Stimulated activated CD8-positive, alpha-beta memory T cell treated with anti-CD3 and anti-CD28 coated beads, Interleukin-12 subunit alpha, Interleukin-12 subunit beta, amount 100 ng/mL, for 1 hour (primary cell): ENCODE results near the gene FAM153A.
"Not testable (repeated sequence)": the region's sequence is repeated elsewhere in the genome, so short reads cannot be mapped to it uniquely, and the experiment has no call there.

Experiments used
- DNase-seq: peaks from one replicate; pipeline ENCODE4 v3.0.0-alpha.2; 2020; ENCODE audit warnings: low read depth

FAM153A gene

DNA sequence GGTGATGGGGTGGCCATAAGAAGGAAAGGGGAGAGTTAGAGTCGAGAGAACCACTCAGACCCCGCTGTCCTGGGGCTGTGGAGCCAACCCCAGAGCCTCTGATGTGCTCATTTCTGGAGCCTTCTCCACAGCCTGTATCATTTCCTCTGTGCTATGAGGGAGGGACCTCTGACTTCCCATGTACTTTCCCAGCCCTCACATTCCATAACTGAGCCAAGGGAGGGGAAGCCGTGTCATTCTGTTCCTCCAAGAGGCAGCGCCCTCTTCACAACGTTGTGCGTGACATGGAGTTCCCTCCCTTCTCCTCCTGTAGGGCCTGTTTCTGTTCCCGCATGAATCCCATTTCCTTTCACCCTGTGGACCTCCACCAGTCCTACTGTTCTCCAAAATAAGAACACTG is 57.8 kb downstream of the FAM153A start:
- DNase-seq, result not testable (repeated sequence)

DNA sequence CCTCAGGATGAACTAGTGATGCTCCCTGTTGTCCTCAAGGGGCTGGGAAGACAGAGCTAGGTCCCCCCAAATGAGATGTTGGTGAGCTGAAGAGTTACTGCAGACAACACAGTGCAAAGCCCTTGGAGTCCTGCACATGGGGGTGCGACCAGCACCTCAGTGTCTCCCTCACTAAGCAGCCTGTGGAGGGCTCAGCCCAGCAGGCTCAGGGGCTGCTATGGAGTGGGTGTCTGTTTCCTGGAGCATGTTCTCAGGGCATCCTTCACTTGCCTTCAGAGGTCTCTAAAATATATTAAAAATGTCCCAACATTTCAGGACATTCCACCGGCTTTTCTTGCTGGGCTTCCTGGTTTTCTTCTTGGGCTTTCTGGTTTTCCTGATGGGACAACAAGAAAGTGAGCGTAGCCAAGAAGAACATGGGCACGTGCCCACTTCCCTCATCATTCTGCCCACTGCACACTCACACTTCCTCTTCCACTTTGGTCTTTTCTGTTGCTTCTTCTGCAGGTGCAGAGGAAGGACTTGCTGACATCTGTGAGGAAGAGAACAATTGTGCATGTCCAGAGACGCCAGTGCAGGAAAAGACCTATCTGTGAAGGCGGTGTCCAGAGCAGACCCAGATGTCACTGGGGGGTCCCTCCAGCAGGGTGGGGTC is 58.7 kb downstream of the FAM153A start:
- DNase-seq, result not testable (repeated sequence)

DNA sequence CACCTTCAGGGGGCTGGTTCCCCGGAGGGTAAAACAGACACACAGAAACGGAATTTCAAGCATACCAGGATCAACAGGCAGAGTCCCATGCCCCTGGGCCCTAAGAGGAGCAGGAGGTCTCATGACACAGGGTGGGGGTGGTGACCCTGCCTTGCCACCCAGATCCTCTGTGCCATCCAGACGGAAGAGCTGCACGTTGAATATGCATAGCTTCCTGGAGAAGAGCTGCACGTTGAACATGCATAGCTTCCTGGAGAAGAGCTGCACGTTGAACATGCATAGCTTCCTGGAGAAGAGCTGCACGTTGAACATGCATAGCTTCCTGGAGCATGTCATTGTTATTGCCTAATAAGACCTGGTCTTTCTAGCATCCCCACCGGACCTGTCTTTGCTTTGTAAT is 59.9 kb downstream of the FAM153A start:
- not testable (repeated sequence) for DNase-seq

DNA sequence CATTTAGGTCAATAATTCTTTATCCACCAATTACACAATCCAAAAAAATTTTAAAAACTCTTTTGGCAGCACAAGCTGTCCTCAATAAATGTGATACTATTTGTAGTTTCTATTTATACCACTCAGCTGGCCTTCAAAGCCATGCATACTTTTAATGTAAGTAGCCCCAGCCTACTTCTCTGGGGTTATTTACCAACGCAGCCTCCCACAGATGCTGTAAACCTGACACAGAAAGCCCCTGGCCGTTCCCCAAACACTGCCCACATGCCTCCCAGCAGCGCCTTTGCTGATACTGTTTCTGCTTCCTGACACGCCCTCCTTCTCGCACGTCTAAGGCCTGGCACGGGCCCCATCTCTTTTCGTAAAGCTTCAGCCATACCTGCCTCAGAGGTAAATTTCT is 62.7 kb downstream of the FAM153A start:
- not testable (repeated sequence) for DNase-seq

- not testable (repeated sequence) for DNase-seq
Measured at GRCh38 chr5:177715423-177715822, 67.3 kb downstream of the FAM153A start.

GRCh38 chr5:177696100-177696499 is 86.6 kb downstream of the FAM153A start:
- not testable (repeated sequence) for DNase-seq

DNA sequence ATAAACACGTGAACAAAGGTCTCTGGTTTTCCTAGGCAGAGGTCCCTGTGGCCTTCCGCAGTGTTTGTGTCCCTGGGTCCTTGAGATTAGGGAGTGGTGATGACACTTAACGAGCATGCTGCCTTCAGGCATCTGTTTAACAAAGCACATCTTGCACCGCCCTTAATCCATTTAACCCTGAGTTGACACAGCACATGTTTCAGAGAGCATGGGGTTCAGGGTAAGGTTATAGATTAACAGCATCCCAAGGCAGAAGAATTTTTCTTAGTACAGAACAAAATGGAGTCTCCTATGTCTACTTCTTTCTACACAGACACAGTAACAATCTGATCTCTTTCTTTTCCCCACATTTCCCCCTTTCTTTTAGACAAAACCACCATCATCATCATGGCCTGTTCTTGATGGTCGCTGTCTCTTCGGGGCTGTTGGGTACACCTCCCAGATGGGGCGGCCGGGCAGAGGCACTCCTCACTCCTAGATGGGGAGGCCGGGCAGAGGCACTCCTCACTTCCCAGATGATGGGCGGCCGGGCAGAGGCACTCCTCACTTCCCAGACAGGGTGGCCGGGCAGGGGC is 87.3 kb downstream of the FAM153A start:
- not testable (repeated sequence) for DNase-seq

DNA sequence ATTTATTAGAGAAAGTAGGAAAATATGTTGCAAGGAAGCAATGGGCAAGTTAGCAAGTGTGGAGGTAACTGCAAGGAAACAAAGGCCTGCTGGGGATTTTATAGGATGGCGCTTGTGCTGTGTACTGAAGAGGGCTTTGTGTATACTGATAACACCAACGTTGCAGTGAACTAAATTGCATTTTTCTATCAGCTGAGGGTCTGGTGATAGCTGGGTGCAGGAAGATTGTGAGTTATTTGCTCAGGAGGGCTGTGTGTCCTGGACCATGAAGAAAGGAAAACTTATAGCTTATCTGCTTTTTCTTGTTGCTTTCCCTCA is 88.2 kb downstream of the FAM153A start:
- DNase-seq, result not testable (repeated sequence)

DNA sequence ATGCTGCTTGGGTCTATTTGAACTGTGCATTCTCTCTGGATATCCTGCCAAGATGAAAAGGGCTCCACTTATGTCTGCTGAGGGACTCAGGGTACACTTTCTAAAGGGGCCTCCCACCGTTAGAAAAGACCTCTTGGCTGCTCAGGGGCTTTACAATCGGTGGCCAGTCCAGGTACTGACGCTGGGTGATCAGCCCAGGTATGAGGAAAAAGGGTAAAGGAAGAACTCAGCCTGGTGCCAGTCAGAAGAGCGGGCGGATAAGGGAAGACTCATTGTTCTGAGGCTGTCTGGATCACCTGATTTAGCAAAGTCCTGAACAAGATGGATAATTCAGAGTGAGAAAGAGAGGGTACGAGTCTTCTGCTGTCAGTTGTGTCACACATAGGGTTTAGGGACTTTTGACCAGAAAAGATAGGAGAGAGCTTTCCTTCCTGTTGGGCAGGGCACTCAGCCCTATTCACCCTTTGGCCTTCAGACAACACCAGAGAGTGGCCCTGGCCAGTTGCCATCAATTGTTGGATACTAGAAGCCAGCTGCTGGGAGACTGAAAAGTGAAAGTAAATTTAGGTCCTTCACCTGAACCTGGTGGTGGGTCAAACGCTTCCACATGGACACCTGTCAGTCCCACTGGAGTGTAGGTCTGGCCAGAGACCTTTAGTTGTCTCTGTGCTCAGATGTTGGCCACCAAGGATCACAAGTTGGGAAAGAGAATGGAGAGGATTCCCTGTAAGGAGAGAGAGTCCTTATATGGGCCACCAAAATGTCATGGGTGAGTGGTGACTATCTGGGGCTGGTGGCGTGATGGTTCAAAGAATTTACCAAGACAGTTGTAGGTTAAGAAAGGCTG is 88.8 kb downstream of the FAM153A start:
- DNase-seq, result not testable (repeated sequence)

DNA sequence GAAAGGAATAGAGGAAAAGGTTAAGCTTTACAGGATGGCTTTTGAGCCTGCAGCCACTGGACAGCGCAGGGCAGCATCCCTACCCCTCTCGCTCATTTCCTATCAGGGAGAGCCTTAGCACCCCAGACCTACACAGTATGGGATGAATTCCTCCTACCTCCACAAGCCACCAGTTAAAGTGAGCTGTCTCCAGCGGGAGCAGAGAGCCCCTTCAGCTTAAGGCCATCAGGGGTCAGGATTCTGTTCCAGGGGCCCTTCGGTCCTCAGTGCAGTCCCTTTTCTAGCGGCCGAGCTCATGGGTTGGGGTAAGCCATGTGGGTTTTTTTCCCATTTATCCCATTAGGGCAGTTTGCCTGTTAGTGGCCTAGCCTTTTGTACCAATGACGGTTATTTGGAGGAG is 89.7 kb downstream of the FAM153A start:
- not testable (repeated sequence) for DNase-seq

- not testable (repeated sequence) for DNase-seq
Measured at GRCh38 chr5:177692507-177692906, 90.2 kb downstream of the FAM153A start.

DNA sequence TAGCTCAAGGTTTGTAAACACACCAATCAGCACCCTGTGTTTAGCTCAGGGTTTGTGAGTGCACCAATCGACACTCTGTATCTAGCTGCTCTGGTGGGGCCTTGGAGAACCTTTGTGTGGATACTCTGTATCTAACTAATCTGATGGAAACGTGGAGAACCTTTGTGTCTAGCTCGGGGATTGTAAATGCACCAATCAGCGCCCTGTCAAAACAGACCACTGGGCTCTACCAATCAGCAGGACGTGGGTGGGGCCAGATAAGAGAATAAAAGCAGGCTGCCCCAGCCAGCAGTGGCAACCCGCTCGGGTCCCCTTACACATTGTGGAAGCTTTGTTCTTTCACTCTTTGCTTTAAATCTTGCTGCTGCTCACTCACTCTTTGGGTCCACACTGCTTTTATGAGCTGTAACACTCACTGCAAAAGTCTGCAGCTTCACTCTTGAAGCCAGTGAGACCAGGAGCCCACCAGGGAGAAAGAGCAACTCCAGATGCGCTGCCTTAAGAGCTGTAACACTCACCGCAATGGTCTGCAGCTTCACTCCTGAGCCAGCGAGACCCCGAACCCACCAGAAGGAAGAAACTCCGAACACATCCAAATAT is 93.6 kb downstream of the FAM153A start:
- DNase-seq, result not testable (repeated sequence)

DNA sequence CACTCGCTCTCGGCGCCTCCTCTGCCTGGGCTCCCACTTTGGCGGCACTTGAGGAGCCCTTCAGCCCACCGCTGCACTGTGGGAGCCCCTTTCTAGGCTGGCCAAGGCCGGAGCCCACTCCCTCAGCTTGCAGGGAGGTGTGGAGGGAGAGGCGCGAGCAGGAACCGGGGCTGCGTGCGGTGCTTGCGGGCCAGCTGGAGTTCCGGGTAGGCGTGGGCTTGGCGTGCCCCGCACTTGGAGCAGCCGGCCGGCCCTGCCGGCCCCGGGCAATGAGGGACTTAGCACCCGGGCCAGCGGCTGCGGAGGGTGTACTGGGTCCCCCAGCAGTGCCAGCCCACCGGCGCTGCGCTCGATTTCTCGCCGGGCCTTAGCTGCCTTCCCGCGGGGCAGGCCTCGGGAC is 94.6 kb downstream of the FAM153A start:
- not testable (repeated sequence) for DNase-seq

DNA sequence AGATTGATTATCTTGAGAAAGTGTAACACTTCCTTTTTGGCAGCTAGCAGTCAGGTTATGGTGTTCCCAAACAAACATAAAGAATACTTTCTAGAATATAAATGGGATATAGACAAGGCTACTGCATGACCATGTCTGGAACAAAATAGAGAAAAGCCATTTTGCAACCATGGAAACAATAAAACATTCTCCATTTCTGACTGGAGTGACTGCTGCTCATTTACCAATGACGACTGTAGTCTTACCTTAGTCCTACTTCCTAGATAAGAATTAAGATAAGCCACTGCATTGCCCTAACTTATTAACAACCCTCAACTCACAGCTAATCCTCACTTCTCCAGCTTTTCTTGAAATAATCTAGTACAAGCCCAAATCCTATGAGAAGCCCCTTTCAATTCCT is 100.8 kb downstream of the FAM153A start:
- not testable (repeated sequence) for DNase-seq
